ENCODE measurements around the gene CTAGE9. TPM values are rescaled to one million over a fixed set of nuclear protein-coding genes. Genes with fewer than 3 reads are reported as not detected.

The CTAGE9 gene
- total RNA-seq, 1 experiment from 2014 or later = not detected

DNA sequence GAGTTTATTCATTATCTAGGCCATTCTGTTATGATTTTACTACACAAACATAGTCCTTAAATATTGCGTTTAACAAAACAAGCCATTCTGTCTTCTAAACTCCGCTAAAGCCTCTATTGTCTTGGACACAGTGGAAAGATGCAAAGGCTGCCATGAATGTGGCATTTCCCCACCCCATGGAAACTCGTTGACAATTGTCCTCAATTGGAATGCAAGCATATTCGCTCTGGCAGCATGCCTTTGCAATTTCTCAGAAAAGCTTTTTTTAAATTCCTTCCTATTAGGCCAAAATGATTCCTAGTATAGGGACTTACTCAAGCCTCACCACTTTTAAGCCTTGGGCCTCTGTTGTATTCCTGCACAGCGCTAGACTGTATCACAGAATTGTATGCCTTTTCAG, 32.4 kb downstream of the CTAGE9 start:
- Histone ChIP-seq H3F3A (ENCODE audit: low read length, unreplicated experiment) (no peaks in the 10 kb centered on the region), H3K79me2 (ENCODE audit: low read length) (no peaks in the 10 kb centered on the region), H3K4me3 (ENCODE audit: low read length) (no peak overlapping the region), H3K27ac (ENCODE audit: low read length) (no peak overlapping the region), H3K27me3 (ENCODE audit: low read length) (no peaks in the 10 kb centered on the region), H3K9me3 (ENCODE audit: low read length) (no peaks in the 10 kb centered on the region), H3K36me3 (ENCODE audit: low read depth, low read length) (no peaks in the 10 kb centered on the region), H3K9me2 (replicated peaks; ENCODE audit: low read length) (no peaks in the 10 kb centered on the region), H2AFZ (ENCODE audit: low read length) (no peak overlapping the region), H3K9ac (ENCODE audit: low read length) (no peak overlapping the region), H3K4me1 (ENCODE audit: insufficient read depth, low read length) (no peaks in the 10 kb centered on the region; the same call in 1 of the 2 replicates), H3K4me2 (ENCODE audit: low read length) (no peak overlapping the region), H4K20me1 (ENCODE audit: low read length) (no peaks in the 10 kb centered on the region)
- no TSS peak for BruUV-seq (replicated peaks)
- ChIA-PET POLR2A (ENCODE audit: unreplicated experiment) (no interaction called here), CTCF (no interaction called here)
- TF ChIP-seq EZH2 (IDR thresholded peaks at IDR 0.05; ENCODE audit: low read length, unreplicated experiment) = no peak
- TF ChIP-seq EZH2phosphoT487 (IDR thresholded peaks at IDR 0.05; ENCODE audit: borderline replicate concordance, low read length) = no peak
- TF ChIP-seq, protein P1, sequence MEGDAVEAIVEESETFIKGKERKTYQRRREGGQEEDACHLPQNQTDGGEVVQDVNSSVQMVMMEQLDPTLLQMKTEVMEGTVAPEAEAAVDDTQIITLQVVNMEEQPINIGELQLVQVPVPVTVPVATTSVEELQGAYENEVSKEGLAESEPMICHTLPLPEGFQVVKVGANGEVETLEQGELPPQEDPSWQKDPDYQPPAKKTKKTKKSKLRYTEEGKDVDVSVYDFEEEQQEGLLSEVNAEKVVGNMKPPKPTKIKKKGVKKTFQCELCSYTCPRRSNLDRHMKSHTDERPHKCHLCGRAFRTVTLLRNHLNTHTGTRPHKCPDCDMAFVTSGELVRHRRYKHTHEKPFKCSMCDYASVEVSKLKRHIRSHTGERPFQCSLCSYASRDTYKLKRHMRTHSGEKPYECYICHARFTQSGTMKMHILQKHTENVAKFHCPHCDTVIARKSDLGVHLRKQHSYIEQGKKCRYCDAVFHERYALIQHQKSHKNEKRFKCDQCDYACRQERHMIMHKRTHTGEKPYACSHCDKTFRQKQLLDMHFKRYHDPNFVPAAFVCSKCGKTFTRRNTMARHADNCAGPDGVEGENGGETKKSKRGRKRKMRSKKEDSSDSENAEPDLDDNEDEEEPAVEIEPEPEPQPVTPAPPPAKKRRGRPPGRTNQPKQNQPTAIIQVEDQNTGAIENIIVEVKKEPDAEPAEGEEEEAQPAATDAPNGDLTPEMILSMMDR (conservative IDR thresholded peaks at IDR 0.05; ENCODE audit: low read depth, low read length) = no peak
- no peak for ATAC-seq
- intact Hi-C loops (cut with micrococcal nuclease) = no loop called here
- no peak for DNase-seq

DNA sequence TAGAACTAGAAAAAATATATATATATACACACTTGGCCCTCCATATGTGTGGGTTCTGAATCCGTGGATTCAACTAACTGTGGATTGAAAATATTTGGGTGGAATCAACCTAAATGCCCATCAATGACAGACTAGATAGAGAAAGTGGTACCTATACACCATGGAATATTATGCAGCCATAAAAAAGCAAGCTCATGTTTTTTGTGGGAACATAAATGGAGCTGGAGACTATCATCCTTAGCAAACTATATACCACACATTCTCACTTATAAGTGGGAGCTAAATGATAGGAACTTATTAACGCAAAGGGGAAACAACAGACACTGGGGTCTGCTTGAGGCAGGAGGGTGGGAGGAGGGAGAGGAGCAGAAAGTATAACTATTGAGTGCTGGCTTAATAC, 37.6 kb downstream of the CTAGE9 start:
- no peak overlapping the region for H2AFZ ChIP-seq (ENCODE audit: low read length)
- H3K9me2 ChIP-seq (replicated peaks; ENCODE audit: low read length) = no peaks in the 10 kb centered on the region
- no peaks in the 10 kb centered on the region for H4K20me1 ChIP-seq (ENCODE audit: low read length)
- no peaks in the 10 kb centered on the region for H3K4me1 ChIP-seq (ENCODE audit: insufficient read depth, low read length)
- ATAC-seq (no peak), DNase-seq (no peak)
- H3K4me2 ChIP-seq (ENCODE audit: low read length) = no peak overlapping the region
- no TSS peak for BruUV-seq (replicated peaks)
- no peak for TF ChIP-seq EZH2phosphoT487 (IDR thresholded peaks at IDR 0.05; ENCODE audit: borderline replicate concordance, low read length)
- TF ChIP-seq, protein P1 (conservative IDR thresholded peaks at IDR 0.05; ENCODE audit: low read depth, low read length) = no peak
- TF ChIP-seq EZH2 (IDR thresholded peaks at IDR 0.05; ENCODE audit: low read length, unreplicated experiment) = no peak
- POLR2A ChIA-PET (ENCODE audit: unreplicated experiment) = no interaction called here
- no peak overlapping the region for H3K27ac ChIP-seq (ENCODE audit: low read length)
- no peak overlapping the region for H3K4me3 ChIP-seq (ENCODE audit: low read length)
- no peaks in the 10 kb centered on the region for H3K36me3 ChIP-seq (ENCODE audit: low read depth, low read length)
- intact Hi-C loops (cut with micrococcal nuclease) = no loop called here
- H3K79me2 ChIP-seq (ENCODE audit: low read length) = no peaks in the 10 kb centered on the region
- no peaks in the 10 kb centered on the region for H3K27me3 ChIP-seq (ENCODE audit: low read length)
- no peaks in the 10 kb centered on the region for H3F3A ChIP-seq (ENCODE audit: low read length, unreplicated experiment)
- no peaks in the 10 kb centered on the region for H3K9me3 ChIP-seq (ENCODE audit: low read length)
- CTCF ChIA-PET = no interaction called here
- H3K9ac ChIP-seq (ENCODE audit: low read length) = no peak overlapping the region

DNA sequence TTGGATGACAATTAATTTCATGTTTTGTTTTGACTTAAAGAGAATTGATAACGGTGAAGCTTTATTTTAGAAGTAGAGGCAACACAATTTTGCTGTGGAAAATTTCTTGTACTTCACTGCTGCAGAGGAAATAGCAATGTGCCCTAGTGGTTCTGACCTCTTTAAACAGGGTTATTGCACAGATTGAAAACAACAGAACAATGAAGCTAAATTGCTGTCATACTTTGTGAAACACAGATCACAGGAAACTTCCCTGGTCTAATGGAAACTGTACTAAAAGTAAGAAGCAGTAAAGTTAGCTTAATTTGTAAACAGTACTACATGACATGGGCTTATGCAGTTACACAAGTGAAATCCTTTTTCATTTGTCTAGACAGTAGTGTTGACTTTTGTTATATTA, 40.9 kb downstream of the CTAGE9 start:
- DNase-seq (no peak), ATAC-seq (no peak)
- POLR2A ChIA-PET (ENCODE audit: unreplicated experiment) = no interaction called here
- Histone ChIP-seq H2AFZ (ENCODE audit: low read length) (no peak overlapping the region), H3K27ac (ENCODE audit: low read length) (no peak overlapping the region), H3K27me3 (ENCODE audit: low read length) (no peaks in the 10 kb centered on the region), H3K79me2 (ENCODE audit: low read length) (no peaks in the 10 kb centered on the region), H3K36me3 (ENCODE audit: low read depth, low read length) (no peaks in the 10 kb centered on the region), H3K4me3 (ENCODE audit: low read length) (no peak overlapping the region), H3K4me1 (ENCODE audit: insufficient read depth, low read length) (no peaks in the 10 kb centered on the region), H3K9ac (ENCODE audit: low read length) (no peak overlapping the region), H3K9me2 (replicated peaks; ENCODE audit: low read length) (no peaks in the 10 kb centered on the region), H3K9me3 (ENCODE audit: low read length) (no peaks in the 10 kb centered on the region), H3F3A (ENCODE audit: low read length, unreplicated experiment) (no peaks in the 10 kb centered on the region), H3K4me2 (ENCODE audit: low read length) (no peak overlapping the region), H4K20me1 (ENCODE audit: low read length) (no peaks in the 10 kb centered on the region)
- CTCF ChIA-PET = no interaction called here
- no TSS peak for BruUV-seq (replicated peaks)
- TF ChIP-seq, protein P1 (conservative IDR thresholded peaks at IDR 0.05; ENCODE audit: low read depth, low read length) = no peak
- TF ChIP-seq EZH2 (IDR thresholded peaks at IDR 0.05; ENCODE audit: low read length, unreplicated experiment) (no peak), EZH2phosphoT487 (IDR thresholded peaks at IDR 0.05; ENCODE audit: borderline replicate concordance, low read length) (no peak)
- intact Hi-C loops (cut with micrococcal nuclease) = no loop called here
